K562 (cell line): ENCODE measurements around the gene ALG1L2. TPM values are rescaled to one million over a fixed set of nuclear protein-coding genes. Genes with fewer than 3 reads are reported as not detected.
"Not testable (repeated sequence)": the region's sequence is repeated elsewhere in the genome, so short reads cannot be mapped to it uniquely, and the experiment has no call there.

Source experiments
- ATAC-seq: fragments of 200-7000 bp; cut with Tn5 transposase; 3 replicates; pipeline ENCODE4 v1.9.1; 2020; ENCODE audit warnings: moderate library complexity
- BruUV-seq: library from RNA; stranded (reverse); fragments of 400-500 nt; replicated peaks from 2 replicates; lab custom pipeline; 2021; lab: Mats Ljungman, UMichigan
- CTCF ChIA-PET: fragments of 300-600 bp; formaldehyde crosslinking; extraction: SDS; loops from one replicate; lab custom pipeline; 2021; ENCODE audit warnings: low intra/inter-chr PET ratio; lab: Yijun Ruan, JAX
- POLR2A ChIA-PET: fragments of 300-600, 350-650 bp; sonication (Branson Sonifier 250); formaldehyde crosslinking; extraction: SDS; loops from one replicate; lab custom pipeline; 2021; ENCODE audit warnings: antibody characterized with exemption, inconsistent platforms; lab: Yijun Ruan, JAX
- DNase-seq, 4 experiments: peaks; one replicate each; pipeline versions ENCODE4 v3.0.0 to v3.0.0-alpha.2; 2011 to 2018; ENCODE audit warnings: low spot score in 3 of 4, mixed read lengths in 3 of 4; ENCODE audit errors: extremely low read depth in 1 of 4
- FAIRE-seq: peaks from 2 replicates; lab custom pipeline; 2011; peaks lifted over from hg19 to GRCh38; lab: Jason Lieb, UNC
- H2AFZ ChIP-seq: 2 replicates; pipeline ENCODE4 v1.6.0; 2011; ENCODE audit warnings: low read depth, low read length, control low read depth, inconsistent platforms
- H3K27ac ChIP-seq: fragments of 200-600 bp; 3 replicates; pipeline ENCODE4 v1.8.0; 2011; ENCODE audit warnings: low read depth, mild to moderate bottlenecking, control low read depth, inconsistent platforms, low read length, moderate library complexity, mixed read lengths; ENCODE audit errors: extremely low read depth
- H3K27me3 ChIP-seq, 2 experiments: fragments of 300-600 bp in 1 of 2; 2 replicates in 1 of 2; 3 replicates in 1 of 2; pipeline versions ENCODE4 v1.6.0 to v1.8.0; 2011; ENCODE audit warnings: inconsistent platforms in 2 of 2, low read length in 2 of 2, mild to moderate bottlenecking in 1 of 2, mixed read lengths in 1 of 2, moderate library complexity in 1 of 2; ENCODE audit not compliant: control insufficient read depth in 2 of 2, insufficient read depth in 2 of 2
- H3K36me3 ChIP-seq: fragments of 300-600 bp; 3 replicates; pipeline ENCODE4 v1.8.0; 2011; ENCODE audit warnings: mild to moderate bottlenecking, low read length, inconsistent platforms; ENCODE audit not compliant: control insufficient read depth, insufficient read depth
- H3K4me1 ChIP-seq, 2 experiments: fragments of 200-600 bp in 1 of 2; replicated peaks in 1 of 2; 2 replicates in 1 of 2; 3 replicates in 1 of 2; pipeline versions ENCODE4 v1.5.1 to v1.8.0; 2011; ENCODE audit warnings: inconsistent platforms in 2 of 2, low read length in 2 of 2, mild to moderate bottlenecking in 1 of 2, mixed read lengths in 1 of 2, moderate library complexity in 1 of 2; ENCODE audit not compliant: control insufficient read depth in 2 of 2, insufficient read depth in 2 of 2
- H3K4me2 ChIP-seq: 2 replicates; pipeline ENCODE4 v1.6.1; 2011; ENCODE audit warnings: low read length, control low read depth, inconsistent platforms, mixed read lengths; ENCODE audit not compliant: insufficient read depth
- H3K4me3 ChIP-seq: fragments of 200-600 bp; sonication (generic), shearing (Covaris generic); 2 replicates; pipeline ENCODE4 v1.5.1; 2016; ENCODE audit warnings: control low read depth, inconsistent platforms
- H3K79me2 ChIP-seq: fragments of 200-600 bp; 3 replicates; pipeline ENCODE4 v1.8.0; 2011; ENCODE audit warnings: low read length, inconsistent platforms; ENCODE audit not compliant: control insufficient read depth, insufficient read depth
- H3K9ac ChIP-seq, 2 experiments: 2 replicates each; pipeline versions ENCODE4 v1.6.0 to v1.6.1; 2011; ENCODE audit warnings: low read depth in 2 of 2, low read length in 2 of 2, control low read depth in 1 of 2, inconsistent platforms in 1 of 2, mild to moderate bottlenecking in 1 of 2, mixed read lengths in 1 of 2; ENCODE audit not compliant: insufficient read depth in 1 of 2
- H3K9me1 ChIP-seq: one replicate; pipeline ENCODE4 v1.6.0; 2011; ENCODE audit warnings: inconsistent platforms, mild to moderate bottlenecking, low read length, moderate library complexity; ENCODE audit not compliant: control insufficient read depth, insufficient read depth
- H3K9me3 ChIP-seq: replicated peaks from 2 replicates; pipeline ENCODE4 v1.5.1; 2011; ENCODE audit warnings: low read depth, low read length, inconsistent platforms; ENCODE audit not compliant: control insufficient read depth, insufficient read depth
- H4K20me1 ChIP-seq: replicated peaks from 2 replicates; pipeline ENCODE4 v1.6.1; 2011; ENCODE audit warnings: low read length, inconsistent platforms, mixed read lengths; ENCODE audit not compliant: control insufficient read depth, insufficient read depth
- BRCA1 ChIP-seq, 2 experiments: fragments of 450-650 bp in 1 of 2; sonication (generic) in 1 of 2; formaldehyde crosslinking in 1 of 2; IDR thresholded peaks; 2 replicates each; pipeline versions ENCODE4 v1.5.0 to v1.6.1; 2017 to 2020; ENCODE audit warnings: mild to moderate bottlenecking in 1 of 2, missing genetic modification reagents in 1 of 2
- CHD1 ChIP-seq: fragments of 200-600 bp; sonication (generic); IDR thresholded peaks from one replicate; pipeline ENCODE4 v1.6.1; 2012; ENCODE audit warnings: mild to moderate bottlenecking, moderate library complexity, low read length, inconsistent platforms
- HNRNPH1 ChIP-seq: fragments of 200-400 bp; formaldehyde crosslinking; optimal IDR thresholded peaks from 2 replicates; pipeline ENCODE3; 2017; ENCODE audit warnings: low read depth, mild to moderate bottlenecking, low read length, moderate library complexity
- MED1 ChIP-seq: sonication (generic); formaldehyde crosslinking; IDR thresholded peaks from 2 replicates; pipeline ENCODE4 v1.8.1; 2023; ENCODE audit warnings: missing genetic modification reagents, borderline replicate concordance
- PHF20 ChIP-seq: fragments of 450-650 bp; IDR thresholded peaks from 2 replicates; pipeline ENCODE4 v1.6.1; 2018; ENCODE audit not compliant: partially characterized antibody
- U2AF1 ChIP-seq: fragments of 200-400 bp; formaldehyde crosslinking; optimal IDR thresholded peaks from 2 replicates; pipeline ENCODE3; 2017; ENCODE audit warnings: mild to moderate bottlenecking, low read depth, low read length, moderate library complexity
- ZNF24 ChIP-seq: fragments of 450-650 bp; IDR thresholded peaks from 2 replicates; pipeline ENCODE4 v1.6.1; 2016
- WGBS: fragments of 100-300 bp; shearing (Covaris generic); methylation state at CpG from one replicate; pipeline ENCODE4 v1.1.6; 2016; ENCODE audit warnings: low coverage, mixed read lengths; ENCODE audit not compliant: insufficient coverage; ENCODE audit errors: missing lambda C conversion rate; 5-methylcytosine and 5-hydroxymethylcytosine counted together
- in situ Hi-C: fragments of 300-500 bp; cut with MboI; formaldehyde crosslinking; loops from 4 replicates; pipeline ENCODE4 v1.15.0; 2018; ENCODE audit warnings: inconsistent platforms, mixed read lengths
- intact Hi-C: fragments of 100-400 bp; cut with micrococcal nuclease; formaldehyde crosslinking; loops from 2 replicates; pipeline ENCODE4 v1.14.2; 2022
- polyA plus RNA-seq, 8 experiments: library from polyadenylated mRNA; depleted of rRNA in 4 of 8; stranded (reverse) in 5 of 8; unstranded in 3 of 8; fragments of >200 nt; fragmentation: Nextera tagmentation in 2 of 8; fragmentation: Illumina TruSeq in 1 of 8; extraction: Ambion mirVana in 2 of 8; extraction: Trizol in 1 of 8; gene quantifications; 2 replicates each; pipeline versions ENCODE4 v1.2.1 to v1.2.3, GENCODE V29; 2011 to 2014; ENCODE audit warnings: inconsistent platforms in 1 of 8, missing spikeins in 1 of 8
- total RNA-seq, 7 experiments: library from RNA; depleted of rRNA in 6 of 7; stranded (reverse); fragments of >200 nt in 6 of 7; fragmentation: Illumina TruSeq in 2 of 7; extraction: Trizol in 2 of 7; gene quantifications; 2 replicates each; pipeline versions ENCODE4 v1.2.1 to v1.2.3, GENCODE V29; 2011 to 2021; ENCODE audit warnings: low replicate concordance in 1 of 7
- TF ChIP-seq, protein P1 (sequence below): fragments of 200-800 bp; sonication (Bioruptor generic); IDR thresholded peaks from 2 replicates; pipeline ENCODE4 v1.6.1; 2016; ENCODE audit warnings: missing genetic modification characterization, missing compliant biosample characterization
- TF ChIP-seq, protein P2 (sequence below): fragments of 450-650 bp; formaldehyde crosslinking; IDR thresholded peaks from 2 replicates; pipeline ENCODE4 v1.4.0; 2020; ENCODE audit warnings: mild to moderate bottlenecking, moderate library complexity
- TF ChIP-seq, protein P3 (sequence below): IDR thresholded peaks from 2 replicates; pipeline ENCODE4 v1.6.1; 2016; ENCODE audit warnings: missing genetic modification characterization, missing compliant biosample characterization
- TF ChIP-seq, protein P4 (sequence below): sonication (generic); formaldehyde crosslinking; IDR thresholded peaks from 2 replicates; pipeline ENCODE4 v1.9.0; 2022; ENCODE audit warnings: mild to moderate bottlenecking, missing genetic modification reagents

ALG1L2 gene
- total and polyA plus RNA-seq, 9 of the 15 experiments (the other 6 are each of a cell fraction or from before 2014, with no cell fraction given) = 0.10 to 1.1 (median 0.33) TPM; not detected in 2

DNA sequence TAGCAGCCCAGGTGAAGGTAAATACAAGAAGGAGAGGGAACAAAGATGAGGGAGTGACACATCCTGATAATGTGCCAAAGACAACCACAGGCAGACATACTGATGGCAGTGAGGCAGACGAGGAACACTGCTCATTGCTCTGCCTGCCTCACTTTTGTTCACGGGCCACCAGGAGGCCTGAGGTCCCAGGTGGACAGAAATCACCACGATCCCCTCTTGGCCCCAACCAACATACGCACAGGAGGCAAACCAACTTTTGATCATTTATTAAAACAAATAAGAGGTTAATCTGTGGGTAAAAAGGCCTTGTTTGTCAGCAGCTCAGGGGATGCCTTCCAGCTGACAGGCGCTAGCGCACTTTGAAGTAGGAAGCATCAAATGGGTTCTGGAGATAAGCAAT is 4.2 kb downstream of the ALG1L2 start (continued):
- TF ChIP-seq ZNF24 = no peak
- TF ChIP-seq, protein P1, sequence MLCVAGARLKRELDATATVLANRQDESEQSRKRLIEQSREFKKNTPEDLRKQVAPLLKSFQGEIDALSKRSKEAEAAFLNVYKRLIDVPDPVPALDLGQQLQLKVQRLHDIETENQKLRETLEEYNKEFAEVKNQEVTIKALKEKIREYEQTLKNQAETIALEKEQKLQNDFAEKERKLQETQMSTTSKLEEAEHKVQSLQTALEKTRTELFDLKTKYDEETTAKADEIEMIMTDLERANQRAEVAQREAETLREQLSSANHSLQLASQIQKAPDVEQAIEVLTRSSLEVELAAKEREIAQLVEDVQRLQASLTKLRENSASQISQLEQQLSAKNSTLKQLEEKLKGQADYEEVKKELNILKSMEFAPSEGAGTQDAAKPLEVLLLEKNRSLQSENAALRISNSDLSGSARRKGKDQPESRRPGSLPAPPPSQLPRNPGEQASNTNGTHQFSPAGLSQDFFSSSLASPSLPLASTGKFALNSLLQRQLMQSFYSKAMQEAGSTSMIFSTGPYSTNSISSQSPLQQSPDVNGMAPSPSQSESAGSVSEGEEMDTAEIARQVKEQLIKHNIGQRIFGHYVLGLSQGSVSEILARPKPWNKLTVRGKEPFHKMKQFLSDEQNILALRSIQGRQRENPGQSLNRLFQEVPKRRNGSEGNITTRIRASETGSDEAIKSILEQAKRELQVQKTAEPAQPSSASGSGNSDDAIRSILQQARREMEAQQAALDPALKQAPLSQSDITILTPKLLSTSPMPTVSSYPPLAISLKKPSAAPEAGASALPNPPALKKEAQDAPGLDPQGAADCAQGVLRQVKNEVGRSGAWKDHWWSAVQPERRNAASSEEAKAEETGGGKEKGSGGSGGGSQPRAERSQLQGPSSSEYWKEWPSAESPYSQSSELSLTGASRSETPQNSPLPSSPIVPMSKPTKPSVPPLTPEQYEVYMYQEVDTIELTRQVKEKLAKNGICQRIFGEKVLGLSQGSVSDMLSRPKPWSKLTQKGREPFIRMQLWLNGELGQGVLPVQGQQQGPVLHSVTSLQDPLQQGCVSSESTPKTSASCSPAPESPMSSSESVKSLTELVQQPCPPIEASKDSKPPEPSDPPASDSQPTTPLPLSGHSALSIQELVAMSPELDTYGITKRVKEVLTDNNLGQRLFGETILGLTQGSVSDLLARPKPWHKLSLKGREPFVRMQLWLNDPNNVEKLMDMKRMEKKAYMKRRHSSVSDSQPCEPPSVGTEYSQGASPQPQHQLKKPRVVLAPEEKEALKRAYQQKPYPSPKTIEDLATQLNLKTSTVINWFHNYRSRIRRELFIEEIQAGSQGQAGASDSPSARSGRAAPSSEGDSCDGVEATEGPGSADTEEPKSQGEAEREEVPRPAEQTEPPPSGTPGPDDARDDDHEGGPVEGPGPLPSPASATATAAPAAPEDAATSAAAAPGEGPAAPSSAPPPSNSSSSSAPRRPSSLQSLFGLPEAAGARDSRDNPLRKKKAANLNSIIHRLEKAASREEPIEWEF (CRISPR knock-in tag) = no peak
- TF ChIP-seq, protein P2, sequence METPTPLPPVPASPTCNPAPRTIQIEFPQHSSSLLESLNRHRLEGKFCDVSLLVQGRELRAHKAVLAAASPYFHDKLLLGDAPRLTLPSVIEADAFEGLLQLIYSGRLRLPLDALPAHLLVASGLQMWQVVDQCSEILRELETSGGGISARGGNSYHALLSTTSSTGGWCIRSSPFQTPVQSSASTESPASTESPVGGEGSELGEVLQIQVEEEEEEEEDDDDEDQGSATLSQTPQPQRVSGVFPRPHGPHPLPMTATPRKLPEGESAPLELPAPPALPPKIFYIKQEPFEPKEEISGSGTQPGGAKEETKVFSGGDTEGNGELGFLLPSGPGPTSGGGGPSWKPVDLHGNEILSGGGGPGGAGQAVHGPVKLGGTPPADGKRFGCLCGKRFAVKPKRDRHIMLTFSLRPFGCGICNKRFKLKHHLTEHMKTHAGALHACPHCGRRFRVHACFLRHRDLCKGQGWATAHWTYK (CRISPR knock-in tag) = no peak
- no peak for TF ChIP-seq BRCA1 (IDR thresholded peaks at IDR 0.05)
- TF ChIP-seq BRCA1 (CRISPR knock-in tag; IDR thresholded peaks at IDR 0.05) = no peak
- no peak for TF ChIP-seq U2AF1
- TF ChIP-seq MED1 = no peak
- TF ChIP-seq, protein P3, sequence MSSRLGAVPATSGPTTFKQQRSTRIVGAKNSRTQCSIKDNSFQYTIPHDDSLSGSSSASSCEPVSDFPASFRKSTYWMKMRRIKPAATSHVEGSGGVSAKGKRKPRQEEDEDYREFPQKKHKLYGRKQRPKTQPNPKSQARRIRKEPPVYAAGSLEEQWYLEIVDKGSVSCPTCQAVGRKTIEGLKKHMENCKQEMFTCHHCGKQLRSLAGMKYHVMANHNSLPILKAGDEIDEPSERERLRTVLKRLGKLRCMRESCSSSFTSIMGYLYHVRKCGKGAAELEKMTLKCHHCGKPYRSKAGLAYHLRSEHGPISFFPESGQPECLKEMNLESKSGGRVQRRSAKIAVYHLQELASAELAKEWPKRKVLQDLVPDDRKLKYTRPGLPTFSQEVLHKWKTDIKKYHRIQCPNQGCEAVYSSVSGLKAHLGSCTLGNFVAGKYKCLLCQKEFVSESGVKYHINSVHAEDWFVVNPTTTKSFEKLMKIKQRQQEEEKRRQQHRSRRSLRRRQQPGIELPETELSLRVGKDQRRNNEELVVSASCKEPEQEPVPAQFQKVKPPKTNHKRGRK = no peak
- no peak for TF ChIP-seq CHD1
- no peak for TF ChIP-seq HNRNPH1
- TF ChIP-seq, protein P4, sequence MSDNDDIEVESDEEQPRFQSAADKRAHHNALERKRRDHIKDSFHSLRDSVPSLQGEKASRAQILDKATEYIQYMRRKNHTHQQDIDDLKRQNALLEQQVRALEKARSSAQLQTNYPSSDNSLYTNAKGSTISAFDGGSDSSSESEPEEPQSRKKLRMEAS (CRISPR knock-in tag) = no peak
- TF ChIP-seq PHF20 = no peak
- TF ChIP-seq, all 486 proteins: peak for 0

DNA sequence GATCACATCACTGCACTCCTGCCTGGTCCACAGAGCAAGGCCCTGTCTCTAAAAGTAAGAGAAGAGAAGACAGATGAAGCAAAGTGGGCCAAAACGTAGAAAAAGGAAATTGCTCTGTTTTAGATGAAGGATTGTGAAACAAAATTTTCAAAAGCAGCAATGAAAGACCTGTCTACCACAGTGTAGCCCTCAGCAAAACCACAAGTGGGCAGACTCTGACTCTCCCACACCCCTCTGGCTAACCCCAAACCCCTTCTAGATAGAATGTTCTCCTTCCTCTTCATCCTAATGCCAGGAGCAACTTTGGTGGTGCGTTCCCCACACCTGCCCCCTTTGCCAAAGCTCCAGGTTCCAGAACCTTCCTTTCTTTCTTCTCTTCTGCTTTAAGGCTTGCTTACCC is 5.0 kb downstream of the ALG1L2 start:
- FAIRE-seq, H3K4me3 ChIP-seq, CTCF ChIA-PET: not testable (repeated sequence)

More for the DNA sequence above, 5.0 kb downstream of the ALG1L2 start:
- H3K9me3 ChIP-seq, intact Hi-C loops, H4K20me1 ChIP-seq, H3K79me2 ChIP-seq, H3K36me3 ChIP-seq, in situ Hi-C loops, H3K9me1 ChIP-seq, DNase-seq, POLR2A ChIA-PET, H2AFZ ChIP-seq, H3K4me2 ChIP-seq, H3K4me1 ChIP-seq, H3K27ac ChIP-seq, BruUV-seq, H3K27me3 ChIP-seq, H3K9ac ChIP-seq: not testable (repeated sequence)
- WGBS = 46% methylated on average over 2 of the region's 2 CpGs
- peak; percentile 68 for ATAC-seq
